Coronary artery (tissue), 2 donors: ENCODE measurements around the gene PPFIA2.

ENCODE experiments used
- DNase-seq: peaks from one replicate; pipeline ENCODE4 v3.0.0-alpha.2; 2017; ENCODE audit warnings: low spot score
- H3K27ac ChIP-seq, 2 donors: fragments of 200-600 bp; sonication (generic); one replicate each; pipeline ENCODE4 v1.5.1; 2016 to 2019
- H3K4me3 ChIP-seq: fragments of 200-600 bp; sonication (generic); 2 replicates; pipeline ENCODE4 v1.5.1; 2016; ENCODE audit warnings: mild to moderate bottlenecking, moderate library complexity
- CTCF ChIP-seq: fragments of 200-600 bp; sonication (generic); IDR thresholded peaks from one replicate; pipeline ENCODE4 v1.5.1; 2019; ENCODE audit warnings: antibody characterized with exemption

PPFIA2 gene

GRCh38 chr12:81465876-81466275, 293.3 kb downstream of the PPFIA2 start:
- TF ChIP-seq CTCF = no peak
- H3K4me3 ChIP-seq = no peak overlapping the region
- DNase-seq = no peak
- H3K27ac ChIP-seq = no peak overlapping the region

DNA sequence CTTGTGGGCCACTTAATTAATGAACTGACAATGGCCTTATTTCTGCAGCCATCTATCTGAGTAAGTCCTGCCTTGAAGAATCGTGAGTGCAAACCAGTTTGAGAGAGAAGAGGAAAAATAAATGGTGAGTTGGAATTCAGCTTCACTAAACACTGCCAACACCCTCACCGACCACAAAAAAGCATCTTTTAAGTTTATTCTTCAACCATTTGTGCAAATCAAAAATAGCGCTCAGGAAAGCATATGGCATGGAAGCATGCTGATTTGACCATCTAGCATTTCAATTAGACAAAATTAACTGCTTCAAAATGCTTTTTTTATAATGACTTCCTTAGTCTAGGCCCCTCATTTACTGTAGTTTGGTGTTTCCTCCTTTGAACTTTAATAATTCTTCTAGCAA, 294.0 kb downstream of the PPFIA2 start:
- DNase-seq = no peak
- TF ChIP-seq CTCF = no peak
- H3K4me3 ChIP-seq = no peak overlapping the region
- no peak overlapping the region for H3K27ac ChIP-seq

GRCh38 chr12:81461163-81461562, 298.0 kb downstream of the PPFIA2 start:
- Histone ChIP-seq H3K4me3 (no peak overlapping the region), H3K27ac (no peak overlapping the region)
- DNase-seq = no peak
- no peak for TF ChIP-seq CTCF

- DNase-seq = no peak
- no peak overlapping the region for H3K4me3 ChIP-seq
- peak; percentile 21 for TF ChIP-seq CTCF
- no peak overlapping the region for H3K27ac ChIP-seq
These were observed 308.0 kb downstream of the PPFIA2 start for GRCh38 chr12:81450920-81451739.

DNA sequence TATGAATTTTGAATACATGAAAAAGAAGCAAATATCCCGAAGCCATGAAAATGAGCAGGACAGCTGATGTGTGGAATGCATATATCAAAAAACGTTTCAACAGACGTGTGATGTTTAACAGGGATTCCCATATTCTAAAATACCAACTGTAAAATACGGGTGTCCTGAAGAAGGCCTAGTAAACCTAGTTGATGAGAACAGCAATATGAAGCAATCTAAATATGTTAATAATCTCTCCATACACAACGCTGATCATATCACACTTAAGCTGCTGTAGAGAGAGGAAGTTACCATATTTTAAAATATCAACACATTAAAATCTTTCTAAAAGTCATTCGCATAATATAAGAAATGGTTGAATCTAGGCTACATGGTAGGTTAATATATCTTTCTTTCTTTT, 317.5 kb downstream of the PPFIA2 start:
- Histone ChIP-seq H3K4me3 (no peak overlapping the region), H3K27ac (no peak overlapping the region)
- no peak for TF ChIP-seq CTCF
- no peak for DNase-seq

- Histone ChIP-seq H3K4me3 (no peak overlapping the region), H3K27ac (no peak overlapping the region)
- DNase-seq = no peak
- TF ChIP-seq CTCF = no peak
These were observed 319.1 kb downstream of the PPFIA2 start for GRCh38 chr12:81440001-81440400.

DNA sequence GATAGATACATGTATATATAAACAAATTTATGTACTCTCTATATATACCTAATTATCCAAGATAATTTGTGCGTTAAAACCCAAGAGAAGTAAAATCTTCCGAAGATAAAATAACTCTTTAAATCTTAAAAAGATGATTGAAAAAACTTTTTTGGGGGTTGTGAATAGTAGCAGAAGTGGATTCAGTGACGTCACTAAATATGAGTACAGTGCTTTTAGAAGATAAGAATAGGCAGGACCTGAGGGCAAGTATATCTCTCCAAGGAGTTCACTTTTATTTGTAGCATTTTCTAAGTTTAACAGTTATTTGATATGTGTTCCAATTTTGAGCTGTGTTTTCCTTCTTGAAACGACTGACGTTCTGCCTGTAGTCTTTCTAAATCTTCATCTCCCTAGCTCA, 319.8 kb downstream of the PPFIA2 start:
- DNase-seq = no peak
- H3K4me3 ChIP-seq = no peak overlapping the region
- H3K27ac ChIP-seq = no peak overlapping the region
- TF ChIP-seq CTCF = no peak
